HG02938 (cell line): Measurements from ENCODE around the gene MTRF1.
"Not testable (repeated sequence)": the region's sequence is repeated elsewhere in the genome, so short reads cannot be mapped to it uniquely, and the experiment has no call there.

ENCODE experiments used
- ATAC-seq: cut with Tn5 transposase; IDR thresholded peaks from one replicate; pipeline ENCODE4 v1.9.1; 2021; ENCODE audit warnings: mild to moderate bottlenecking, moderate library complexity; ENCODE audit not compliant: unreplicated experiment

The MTRF1 gene

DNA sequence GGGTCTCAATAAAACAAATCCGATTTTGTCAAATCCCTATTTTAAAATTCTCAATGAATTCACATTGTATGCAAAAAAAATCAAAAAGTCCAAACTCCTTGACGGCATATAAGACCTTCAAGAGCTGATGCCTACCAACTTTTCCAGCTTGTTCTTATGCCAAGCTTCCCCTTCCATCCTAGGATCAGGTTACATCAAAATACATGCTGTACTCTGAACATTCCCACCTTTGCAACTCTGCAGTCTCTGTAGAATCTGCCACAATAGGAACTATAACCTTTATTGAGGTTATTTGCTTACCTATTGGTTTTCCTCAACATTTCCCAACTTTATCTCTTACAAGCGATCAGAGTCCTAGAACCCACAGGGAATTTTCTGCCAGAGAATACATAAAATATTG is 76.9 kb downstream of the MTRF1 start:
- no peak for ATAC-seq

- ATAC-seq = no peak
Measured at GRCh38 chr13:41182231-41182630, 81.1 kb downstream of the MTRF1 start.

- ATAC-seq = no peak
Measured at GRCh38 chr13:41179593-41180250, 83.7 kb downstream of the MTRF1 start.

- no peak for ATAC-seq
Measured at GRCh38 chr13:41178040-41178439, 85.3 kb downstream of the MTRF1 start.

- ATAC-seq = no peak
Measured at GRCh38 chr13:41177616-41178015, 85.8 kb downstream of the MTRF1 start.

- ATAC-seq = not testable (repeated sequence)
Measured at GRCh38 chr13:41175576-41175975, 87.8 kb downstream of the MTRF1 start.
